ENCODE data around the gene CDH20.

CDH20 gene

GRCh38 chr18:61528961-61529360, 195.7 kb downstream of the CDH20 start:
- H3K4me3 ChIP-seq (ENCODE audit: control insufficient read depth, low read depth, low read length), result no peak overlapping the region
- TF ChIP-seq, protein P1, sequence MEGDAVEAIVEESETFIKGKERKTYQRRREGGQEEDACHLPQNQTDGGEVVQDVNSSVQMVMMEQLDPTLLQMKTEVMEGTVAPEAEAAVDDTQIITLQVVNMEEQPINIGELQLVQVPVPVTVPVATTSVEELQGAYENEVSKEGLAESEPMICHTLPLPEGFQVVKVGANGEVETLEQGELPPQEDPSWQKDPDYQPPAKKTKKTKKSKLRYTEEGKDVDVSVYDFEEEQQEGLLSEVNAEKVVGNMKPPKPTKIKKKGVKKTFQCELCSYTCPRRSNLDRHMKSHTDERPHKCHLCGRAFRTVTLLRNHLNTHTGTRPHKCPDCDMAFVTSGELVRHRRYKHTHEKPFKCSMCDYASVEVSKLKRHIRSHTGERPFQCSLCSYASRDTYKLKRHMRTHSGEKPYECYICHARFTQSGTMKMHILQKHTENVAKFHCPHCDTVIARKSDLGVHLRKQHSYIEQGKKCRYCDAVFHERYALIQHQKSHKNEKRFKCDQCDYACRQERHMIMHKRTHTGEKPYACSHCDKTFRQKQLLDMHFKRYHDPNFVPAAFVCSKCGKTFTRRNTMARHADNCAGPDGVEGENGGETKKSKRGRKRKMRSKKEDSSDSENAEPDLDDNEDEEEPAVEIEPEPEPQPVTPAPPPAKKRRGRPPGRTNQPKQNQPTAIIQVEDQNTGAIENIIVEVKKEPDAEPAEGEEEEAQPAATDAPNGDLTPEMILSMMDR (conservative IDR thresholded peaks at IDR 0.05; ENCODE audit: control insufficient read depth, insufficient read depth, low read depth, low read length), result no peak
- no peak for DNase-seq (ENCODE audit: low read depth)

DNA sequence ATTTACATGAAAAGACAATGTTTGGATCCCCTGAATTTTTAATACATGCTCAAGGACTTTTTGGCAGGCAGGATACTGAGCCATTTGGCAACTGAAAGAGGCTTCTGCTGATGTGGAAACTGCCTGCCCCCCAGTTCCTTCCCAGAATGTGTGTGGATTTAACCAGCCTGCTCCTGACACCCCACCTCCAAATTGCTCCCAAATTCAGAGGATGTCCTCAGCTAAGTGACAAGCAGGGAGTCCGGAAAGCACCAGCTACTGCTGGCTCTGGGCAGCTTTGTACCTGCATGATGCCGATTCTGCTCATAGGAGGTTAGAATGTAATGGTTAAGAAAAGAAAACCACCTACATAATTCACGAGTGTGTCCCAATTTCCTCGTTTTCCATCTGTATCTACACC, 197.5 kb downstream of the CDH20 start:
- DNase-seq (ENCODE audit: low read depth), result no peak
- TF ChIP-seq, protein P1 (conservative IDR thresholded peaks at IDR 0.05; ENCODE audit: control insufficient read depth, insufficient read depth, low read depth, low read length), result no peak
- H3K4me3 ChIP-seq (ENCODE audit: control insufficient read depth, low read depth, low read length), result no peak overlapping the region

DNA sequence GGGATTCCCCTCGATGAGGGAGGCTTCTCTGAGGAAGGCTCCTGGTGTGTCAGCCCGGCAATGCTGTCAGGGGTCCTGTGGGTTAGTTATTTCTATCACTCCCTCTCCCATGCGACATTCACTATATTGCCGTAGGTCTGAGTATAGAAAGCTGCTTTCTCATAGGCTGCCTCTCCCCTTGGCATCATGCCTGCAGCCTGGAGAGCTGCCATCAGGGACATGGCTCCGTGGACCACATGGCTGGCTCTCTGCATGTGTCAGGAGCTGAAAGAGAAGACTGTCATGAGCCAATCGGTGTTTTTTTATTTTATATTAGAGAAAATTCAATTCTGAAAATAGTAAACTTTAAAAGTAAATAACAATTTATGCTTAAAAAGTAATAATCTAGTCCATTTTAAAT, 198.0 kb downstream of the CDH20 start:
- H3K4me3 ChIP-seq (ENCODE audit: control insufficient read depth, low read depth, low read length), result no peak overlapping the region
- DNase-seq (ENCODE audit: low read depth), result no peak
- TF ChIP-seq, protein P1 (conservative IDR thresholded peaks at IDR 0.05; ENCODE audit: control insufficient read depth, insufficient read depth, low read depth, low read length), result no peak

DNA sequence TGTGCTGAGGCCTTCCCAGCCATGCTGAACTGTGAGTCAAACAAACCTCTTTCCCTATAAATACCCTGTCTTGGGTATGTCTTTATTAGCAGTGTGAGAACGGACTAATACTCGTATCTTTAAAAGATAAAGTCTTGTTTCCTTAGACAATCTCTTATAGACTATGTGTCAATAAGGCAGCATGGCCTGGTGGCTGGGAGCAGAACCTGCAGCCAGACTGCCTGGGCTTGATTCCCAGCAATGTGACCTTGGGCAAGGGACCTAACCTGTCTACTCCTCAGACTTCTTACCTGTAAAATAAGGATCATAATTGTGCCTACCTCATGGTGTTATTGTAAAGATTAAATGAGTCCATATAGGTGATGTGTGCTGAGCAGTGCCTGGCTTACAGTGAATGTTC, 198.7 kb downstream of the CDH20 start:
- H3K4me3 ChIP-seq (ENCODE audit: control insufficient read depth, low read depth, low read length), result no peak overlapping the region
- no peak for DNase-seq (ENCODE audit: low read depth)
- TF ChIP-seq, protein P1 (conservative IDR thresholded peaks at IDR 0.05; ENCODE audit: control insufficient read depth, insufficient read depth, low read depth, low read length), result no peak

DNA sequence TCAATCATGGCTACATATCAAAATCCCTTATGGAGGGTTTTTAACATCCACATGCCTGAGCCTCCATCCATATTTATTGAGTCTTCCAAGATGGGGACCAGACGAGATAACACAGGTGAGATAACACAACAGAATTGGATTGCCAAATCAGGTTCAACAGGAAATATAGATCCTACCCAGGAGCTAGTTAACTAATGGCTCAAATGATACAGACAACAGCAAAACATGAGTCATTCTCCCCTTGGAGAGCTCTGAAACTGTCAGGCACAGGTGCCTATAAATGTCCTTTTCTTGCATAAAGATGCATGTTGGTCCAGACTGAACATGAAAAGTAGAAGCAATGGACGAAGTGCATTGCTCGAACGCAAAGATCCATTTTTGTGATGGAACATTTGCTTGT, 202.2 kb downstream of the CDH20 start:
- DNase-seq (ENCODE audit: low read depth), result no peak
- TF ChIP-seq, protein P1 (conservative IDR thresholded peaks at IDR 0.05; ENCODE audit: control insufficient read depth, insufficient read depth, low read depth, low read length), result no peak

GRCh38 chr18:61541673-61542072, 208.4 kb downstream of the CDH20 start:
- DNase-seq (ENCODE audit: low read depth), result no peak
- TF ChIP-seq, protein P1 (conservative IDR thresholded peaks at IDR 0.05; ENCODE audit: control insufficient read depth, insufficient read depth, low read depth, low read length), result no peak
- no peak overlapping the region for H3K4me3 ChIP-seq (ENCODE audit: control insufficient read depth, low read depth, low read length)

More for the DNA sequence above, 202.2 kb downstream of the CDH20 start:
- H3K4me3 ChIP-seq (ENCODE audit: control insufficient read depth, low read depth, low read length), result no peak overlapping the region

DNA sequence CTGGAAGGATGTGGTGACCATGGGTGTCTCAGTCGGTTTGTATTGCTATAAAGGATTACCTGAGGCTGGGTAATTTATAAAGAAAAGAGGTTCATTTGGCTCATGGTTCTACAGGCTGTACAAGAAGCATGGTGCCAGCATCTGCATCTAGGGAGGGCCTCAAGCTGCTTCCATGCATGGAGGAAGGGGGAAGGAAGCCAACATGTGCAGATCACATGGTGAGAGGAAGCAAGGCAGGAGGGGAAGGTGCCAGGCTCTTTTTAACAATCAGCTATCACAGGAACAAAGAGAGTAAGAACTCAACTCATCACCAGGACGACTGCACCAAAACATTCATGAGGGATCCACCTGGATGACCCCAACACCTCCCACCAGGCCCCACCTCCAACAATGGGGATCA, 209.4 kb downstream of the CDH20 start:
- TF ChIP-seq, protein P1 (conservative IDR thresholded peaks at IDR 0.05; ENCODE audit: control insufficient read depth, insufficient read depth, low read depth, low read length), result no peak
- H3K4me3 ChIP-seq (ENCODE audit: control insufficient read depth, low read depth, low read length), result no peak overlapping the region
- DNase-seq (ENCODE audit: low read depth), result no peak

All from fibroblast of mammary gland (primary cell).